GM13977 (cell line): ENCODE measurements around the gene PDLIM5.

Source experiments
- DNase-seq: peaks from one replicate; pipeline ENCODE4 v3.0.0; 2012; ENCODE audit warnings: low spot score
- in situ Hi-C: fragments of 300-500 bp; cut with MboI; formaldehyde crosslinking; loops from one replicate; pipeline ENCODE4 v1.12.0; 2022; ENCODE audit warnings: low sequenced_read_pairs, low pct_unique_long_range_greater_than_20kb, mixed read lengths, inconsistent platforms; ENCODE audit not compliant: unreplicated experiment
- TF ChIP-seq, protein P1 (sequence below): IDR thresholded peaks from 2 replicates; pipeline ENCODE4 v1.5.1; 2012; ENCODE audit warnings: mild to moderate bottlenecking, control low read depth; ENCODE audit not compliant: insufficient read depth; ENCODE audit errors: extremely low read depth, missing control alignments

PDLIM5 gene

DNA sequence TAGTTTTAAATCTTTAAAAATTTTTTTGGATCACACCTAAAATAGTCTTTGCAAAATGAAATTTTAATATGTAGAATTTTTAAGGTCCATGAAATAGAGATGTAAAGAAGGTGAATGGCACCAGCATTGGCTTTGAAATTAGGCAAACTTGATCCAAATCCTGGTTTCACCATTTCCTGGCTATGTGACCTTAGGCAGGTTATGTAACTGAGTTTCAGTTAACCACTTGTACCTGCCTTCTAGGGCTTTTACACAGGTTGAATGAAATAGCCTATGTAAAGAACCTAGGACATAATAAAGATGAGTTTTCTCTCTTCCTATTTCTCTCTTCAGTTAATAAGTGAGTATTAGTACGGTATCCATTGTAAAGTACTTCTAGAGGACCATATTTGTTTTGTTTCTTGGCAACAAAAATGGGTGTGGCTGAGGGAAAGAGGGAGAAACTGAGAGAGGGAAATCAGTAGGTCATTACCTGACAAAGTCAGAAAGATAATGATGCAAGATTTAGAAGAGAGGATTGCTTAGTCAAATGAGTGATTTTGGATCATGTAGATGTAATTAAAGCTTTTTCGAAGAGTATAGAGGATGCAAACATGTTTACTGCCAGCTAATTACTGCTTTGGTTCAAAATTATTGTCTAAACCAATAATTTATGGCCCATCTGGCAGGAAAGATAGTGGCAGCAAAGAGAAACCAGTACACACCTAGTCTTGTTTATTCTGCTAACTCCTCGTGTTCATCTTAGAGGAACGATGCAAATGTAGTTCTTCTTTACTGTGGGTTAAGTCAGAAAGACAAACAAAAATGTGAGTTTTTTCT is 81.9 kb downstream of the PDLIM5 start:
- in situ Hi-C loops: no loop called here
- DNase-seq: no peak
- TF ChIP-seq, protein P1, sequence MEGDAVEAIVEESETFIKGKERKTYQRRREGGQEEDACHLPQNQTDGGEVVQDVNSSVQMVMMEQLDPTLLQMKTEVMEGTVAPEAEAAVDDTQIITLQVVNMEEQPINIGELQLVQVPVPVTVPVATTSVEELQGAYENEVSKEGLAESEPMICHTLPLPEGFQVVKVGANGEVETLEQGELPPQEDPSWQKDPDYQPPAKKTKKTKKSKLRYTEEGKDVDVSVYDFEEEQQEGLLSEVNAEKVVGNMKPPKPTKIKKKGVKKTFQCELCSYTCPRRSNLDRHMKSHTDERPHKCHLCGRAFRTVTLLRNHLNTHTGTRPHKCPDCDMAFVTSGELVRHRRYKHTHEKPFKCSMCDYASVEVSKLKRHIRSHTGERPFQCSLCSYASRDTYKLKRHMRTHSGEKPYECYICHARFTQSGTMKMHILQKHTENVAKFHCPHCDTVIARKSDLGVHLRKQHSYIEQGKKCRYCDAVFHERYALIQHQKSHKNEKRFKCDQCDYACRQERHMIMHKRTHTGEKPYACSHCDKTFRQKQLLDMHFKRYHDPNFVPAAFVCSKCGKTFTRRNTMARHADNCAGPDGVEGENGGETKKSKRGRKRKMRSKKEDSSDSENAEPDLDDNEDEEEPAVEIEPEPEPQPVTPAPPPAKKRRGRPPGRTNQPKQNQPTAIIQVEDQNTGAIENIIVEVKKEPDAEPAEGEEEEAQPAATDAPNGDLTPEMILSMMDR: no peak

- peak; percentile 13 for DNase-seq
- in situ Hi-C loops: no loop called here
- TF ChIP-seq, protein P1: no peak
These were observed 82.9 kb downstream of the PDLIM5 start for GRCh38 chr4:94534401-94535312.

- no peak for DNase-seq
- TF ChIP-seq, protein P1: no peak
- in situ Hi-C loops: no loop called here
These were observed 84.3 kb downstream of the PDLIM5 start for GRCh38 chr4:94536049-94536448.

DNA sequence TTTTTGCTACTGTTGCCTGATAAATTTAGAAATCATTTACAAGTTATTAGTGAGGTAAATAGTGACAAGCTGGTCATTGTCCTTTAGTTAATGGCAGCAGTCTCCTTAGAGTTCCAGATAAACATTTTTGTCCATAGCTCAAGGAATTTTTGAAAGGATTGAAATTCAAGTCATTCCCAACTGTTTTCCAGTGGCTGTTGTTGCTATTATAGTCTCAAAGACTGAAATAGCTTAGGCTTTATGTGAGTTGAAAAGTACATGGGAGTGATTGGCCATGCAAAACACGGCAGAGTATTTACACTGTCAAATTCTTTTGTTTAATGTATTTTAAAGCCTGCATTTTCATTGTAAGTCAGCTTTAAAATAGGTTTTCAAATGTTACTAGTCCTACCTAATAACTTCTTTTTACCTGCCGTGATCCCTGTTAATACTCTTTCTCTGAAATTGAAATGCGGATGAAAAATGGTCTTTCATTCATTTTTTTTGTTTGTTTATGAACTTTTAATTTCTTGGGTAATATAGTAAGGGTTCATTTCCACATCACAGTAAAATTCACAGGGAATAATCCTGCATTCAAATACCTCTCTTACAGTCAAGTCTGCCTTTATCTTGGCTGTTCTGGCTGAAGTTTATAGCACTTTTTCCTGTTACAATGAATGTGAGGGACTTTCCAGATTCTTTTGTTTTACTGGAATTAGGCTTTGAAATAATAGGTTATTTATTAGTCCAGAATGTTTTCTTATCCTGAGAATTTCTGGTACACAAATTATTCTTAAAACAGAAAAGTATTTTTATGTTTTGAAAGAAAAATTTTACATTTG is 85.1 kb downstream of the PDLIM5 start:
- TF ChIP-seq, protein P1: no peak
- in situ Hi-C loops: no loop called here
- no peak for DNase-seq

DNA sequence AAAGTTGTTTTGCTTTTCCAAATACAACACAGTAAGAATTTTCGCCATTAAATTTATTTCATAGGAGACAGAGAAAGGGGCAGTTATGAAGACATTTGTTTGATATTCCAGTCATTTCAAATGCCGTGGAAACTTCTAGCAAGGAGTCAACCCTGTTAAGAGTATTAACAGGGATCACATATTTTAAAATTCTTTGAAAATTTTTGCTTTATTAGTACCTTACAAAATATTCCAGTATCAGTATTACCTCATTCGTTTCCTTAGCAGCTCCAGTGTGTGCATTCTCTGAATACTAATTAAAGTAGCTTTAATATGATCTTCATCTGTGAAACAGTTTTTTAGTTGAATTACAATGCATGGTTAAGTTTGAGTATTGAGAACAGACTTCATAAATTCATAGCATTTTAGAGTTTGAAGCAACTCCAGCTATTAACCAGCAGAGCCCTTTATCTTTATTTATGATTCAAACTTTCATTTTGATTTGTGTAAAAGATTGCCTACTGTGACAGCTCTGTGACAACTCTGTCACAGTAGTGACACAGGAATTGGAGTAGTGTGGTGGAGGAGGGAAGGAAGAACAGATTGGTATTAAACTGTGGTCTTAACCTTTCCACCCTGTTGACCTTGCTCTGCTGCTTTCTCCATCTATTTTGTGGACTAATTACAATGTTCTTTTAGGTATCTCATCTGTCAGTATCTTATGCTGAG is 86.3 kb downstream of the PDLIM5 start:
- no peak for DNase-seq
- in situ Hi-C loops: no loop called here

More for the DNA sequence above, 86.3 kb downstream of the PDLIM5 start:
- TF ChIP-seq, protein P1: no peak
